ENCODE data around the gene CERKL. TPM values are rescaled to one million over a fixed set of nuclear protein-coding genes. Genes with fewer than 3 reads are reported as not detected.

CERKL gene
- polyA plus RNA-seq, 1 experiment, result 0.06 TPM

GRCh38 chr2:181586569-181587081, 70.3 kb downstream of the CERKL start:
- Histone ChIP-seq H3K4me3 (ENCODE audit: low read depth, low read length) (no peak overlapping the region), H3K27me3 (ENCODE audit: control insufficient read depth, insufficient read depth, low read length) (peaks cover under 1% of the 10 kb centered on the region; the same call in 1 of the 2 replicates), H3K36me3 (ENCODE audit: control insufficient read depth, insufficient read depth, low read length) (no peaks in the 10 kb centered on the region)
- ChIA-PET POLR2A (no interaction called here), CTCF (interaction anchor here (1.5 kb wide), 1 partner anchor 128 kb away, joined by 3 read pairs; no protein-coding TSS in a partner anchor)
- DNase-seq (ENCODE audit: low read depth), result no peak
- no peak for TF ChIP-seq CTCF (IDR thresholded peaks at IDR 0.05; ENCODE audit: insufficient read depth, low read depth, low read length)

- peaks cover 1% of the 10 kb centered on the region; the same call in 1 of the 2 replicates for H3K27me3 ChIP-seq (ENCODE audit: control insufficient read depth, insufficient read depth, low read length)
- no peak for TF ChIP-seq CTCF (IDR thresholded peaks at IDR 0.05; ENCODE audit: insufficient read depth, low read depth, low read length)
- no peak for DNase-seq (ENCODE audit: low read depth)
- H3K4me3 ChIP-seq (ENCODE audit: low read depth, low read length), result no peak overlapping the region
- ChIA-PET POLR2A (no interaction called here), CTCF (interaction anchor here (0.6 to 0.7 kb wide), 3 partner anchors 26 to 361 kb away, joined by 3 read pairs; no protein-coding TSS in a partner anchor)
- H3K36me3 ChIP-seq (ENCODE audit: control insufficient read depth, insufficient read depth, low read length), result no peaks in the 10 kb centered on the region
Observed at GRCh38 chr2:181585732-181586131, 71.2 kb downstream of the CERKL start.

- no peak for DNase-seq (ENCODE audit: low read depth)
- Histone ChIP-seq H3K27me3 (ENCODE audit: control insufficient read depth, insufficient read depth, low read length) (peaks cover 5% of the 10 kb centered on the region), H3K4me3 (ENCODE audit: low read depth, low read length) (no peak overlapping the region), H3K36me3 (ENCODE audit: control insufficient read depth, insufficient read depth, low read length) (no peaks in the 10 kb centered on the region)
- TF ChIP-seq CTCF (IDR thresholded peaks at IDR 0.05; ENCODE audit: insufficient read depth, low read depth, low read length), result no peak
- ChIA-PET POLR2A (no interaction called here), CTCF (no interaction called here)
Observed at GRCh38 chr2:181581534-181581933, 75.4 kb downstream of the CERKL start.

- DNase-seq (ENCODE audit: low read depth), result no peak
- peaks cover 5% of the 10 kb centered on the region for H3K27me3 ChIP-seq (ENCODE audit: control insufficient read depth, insufficient read depth, low read length)
- ChIA-PET CTCF (no interaction called here), POLR2A (no interaction called here)
- no peak overlapping the region for H3K4me3 ChIP-seq (ENCODE audit: low read depth, low read length)
- no peak for TF ChIP-seq CTCF (IDR thresholded peaks at IDR 0.05; ENCODE audit: insufficient read depth, low read depth, low read length)
- H3K36me3 ChIP-seq (ENCODE audit: control insufficient read depth, insufficient read depth, low read length), result no peaks in the 10 kb centered on the region
Observed at GRCh38 chr2:181578829-181579228, 78.1 kb downstream of the CERKL start.

GRCh38 chr2:181576431-181576830, 80.5 kb downstream of the CERKL start:
- TF ChIP-seq CTCF (IDR thresholded peaks at IDR 0.05; ENCODE audit: insufficient read depth, low read depth, low read length), result no peak
- ChIA-PET CTCF (interaction anchor here (2.0 kb wide), 1 partner anchor 139 kb away, joined by 4 read pairs; no protein-coding TSS in a partner anchor), POLR2A (no interaction called here)
- no peak overlapping the region for H3K4me3 ChIP-seq (ENCODE audit: low read depth, low read length)
- peaks cover 4% of the 10 kb centered on the region for H3K27me3 ChIP-seq (ENCODE audit: control insufficient read depth, insufficient read depth, low read length)
- no peaks in the 10 kb centered on the region for H3K36me3 ChIP-seq (ENCODE audit: control insufficient read depth, insufficient read depth, low read length)
- DNase-seq (ENCODE audit: low read depth), result no peak

All from BJ (cell line).